ENCODE measurements around the gene KIAA0930. TPM values are rescaled to one million over a fixed set of nuclear protein-coding genes. Genes with fewer than 3 reads are reported as not detected.

KIAA0930 gene
- total and polyA plus RNA-seq, 2 donors (not counting 1 experiment from before 2014, with no cell fraction given) = 27.0 to 46.8 TPM

GRCh38 chr22:45151503-45151902, 89.2 kb downstream of the KIAA0930 start:
- no peak overlapping the region for H2AFZ ChIP-seq (ENCODE audit: insufficient read depth, low read depth, low read length, poor library complexity, severe bottlenecking)
- 14% methylated on average over 5 of the region's 6 CpGs for WGBS (ENCODE audit: insufficient coverage)
- H3K4me2 ChIP-seq (replicated peaks; ENCODE audit: low read depth, low read length, poor library complexity, severe bottlenecking) = no peak overlapping the region
- TF ChIP-seq EZH2 (IDR thresholded peaks at IDR 0.05; ENCODE audit: borderline replicate concordance, insufficient read depth, low read depth, low read length, poor library complexity, severe bottlenecking) = no peak
- TF ChIP-seq, protein P1, sequence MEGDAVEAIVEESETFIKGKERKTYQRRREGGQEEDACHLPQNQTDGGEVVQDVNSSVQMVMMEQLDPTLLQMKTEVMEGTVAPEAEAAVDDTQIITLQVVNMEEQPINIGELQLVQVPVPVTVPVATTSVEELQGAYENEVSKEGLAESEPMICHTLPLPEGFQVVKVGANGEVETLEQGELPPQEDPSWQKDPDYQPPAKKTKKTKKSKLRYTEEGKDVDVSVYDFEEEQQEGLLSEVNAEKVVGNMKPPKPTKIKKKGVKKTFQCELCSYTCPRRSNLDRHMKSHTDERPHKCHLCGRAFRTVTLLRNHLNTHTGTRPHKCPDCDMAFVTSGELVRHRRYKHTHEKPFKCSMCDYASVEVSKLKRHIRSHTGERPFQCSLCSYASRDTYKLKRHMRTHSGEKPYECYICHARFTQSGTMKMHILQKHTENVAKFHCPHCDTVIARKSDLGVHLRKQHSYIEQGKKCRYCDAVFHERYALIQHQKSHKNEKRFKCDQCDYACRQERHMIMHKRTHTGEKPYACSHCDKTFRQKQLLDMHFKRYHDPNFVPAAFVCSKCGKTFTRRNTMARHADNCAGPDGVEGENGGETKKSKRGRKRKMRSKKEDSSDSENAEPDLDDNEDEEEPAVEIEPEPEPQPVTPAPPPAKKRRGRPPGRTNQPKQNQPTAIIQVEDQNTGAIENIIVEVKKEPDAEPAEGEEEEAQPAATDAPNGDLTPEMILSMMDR (IDR thresholded peaks at IDR 0.05) = no peak
- Mint-ChIP-seq H3K27me3 (no peaks in the 10 kb centered on the region), H3K9me3 (ENCODE audit: insufficient read depth) (no peaks in the 10 kb centered on the region), H3K4me3 (no peak overlapping the region), H3K27ac (no peak overlapping the region), H3K4me1 (no peaks in the 10 kb centered on the region)
- ATAC-seq (ENCODE audit: low read depth) = no peak
- no peak overlapping the region for H3K9ac ChIP-seq (ENCODE audit: low read length)
- DNase-seq = no peak
- H4K20me1 ChIP-seq (ENCODE audit: control insufficient read depth, insufficient read depth, low read length, poor library complexity, severe bottlenecking) = no peaks in the 10 kb centered on the region
- H3K4me3 ChIP-seq (ENCODE audit: control extremely low read depth in 1 of 5, extremely low read depth in 1 of 5, insufficient read depth in 1 of 5, low read depth in 2 of 5, low read length in 4 of 5) = no peak overlapping the region
- no peak overlapping the region for H3K27ac ChIP-seq (ENCODE audit: low read length in 2 of 2)
- no peaks in the 10 kb centered on the region for H3K27me3 ChIP-seq (replicated peaks in 1 of 4; ENCODE audit: control extremely low read depth in 1 of 4, control insufficient read depth in 3 of 4, insufficient read depth in 4 of 4, low read length in 3 of 4)
- CTCF ChIA-PET = no interaction called here
- peaks cover 0 to 3% of the 10 kb centered on the region in 2 experiments for H3K36me3 ChIP-seq (replicated peaks in 1 of 2; ENCODE audit: control extremely low read depth in 1 of 2, control insufficient read depth in 1 of 2, extremely low read depth in 1 of 2, insufficient read depth in 2 of 2, low read length in 1 of 2)
- intact Hi-C loops (cut with micrococcal nuclease) = no loop called here
- no peaks in the 10 kb centered on the region for H3K79me2 ChIP-seq (ENCODE audit: control insufficient read depth, insufficient read depth, low read length)
- H3K4me1 ChIP-seq (ENCODE audit: control insufficient read depth in 2 of 2, insufficient read depth in 2 of 2, low read length in 2 of 2) = no peaks in the 10 kb centered on the region
- POLR2A ChIA-PET = no interaction called here
- H3K9me3 ChIP-seq (ENCODE audit: control extremely low read depth in 1 of 3, control insufficient read depth in 2 of 3, insufficient read depth in 1 of 3, low read length in 2 of 3) = no peaks in the 10 kb centered on the region

DNA sequence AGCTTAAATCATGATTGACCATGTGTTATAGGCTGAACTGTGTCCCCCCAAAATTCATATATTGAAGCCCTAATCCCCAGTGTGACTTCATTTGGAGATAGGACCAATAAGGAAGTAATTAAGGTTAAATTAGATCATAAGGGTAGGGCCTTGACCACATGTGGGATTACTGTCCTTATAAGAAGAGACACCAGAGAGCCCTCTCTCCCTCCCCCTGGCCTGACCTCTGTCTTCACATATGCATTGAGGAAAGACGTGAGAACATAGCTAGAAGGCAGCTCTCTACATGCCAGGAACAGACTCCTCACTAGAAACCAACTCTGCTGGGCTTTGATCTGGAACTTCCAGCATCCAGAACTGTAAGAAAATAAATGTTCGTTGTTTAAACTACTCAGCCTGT, 90.6 kb downstream of the KIAA0930 start:
- H3K9ac ChIP-seq (ENCODE audit: low read length) = no peak overlapping the region
- no CpG with 5 or more reads among the region's 2 CpGs for WGBS (ENCODE audit: insufficient coverage)
- CTCF ChIA-PET = no interaction called here

More for the DNA sequence above, 90.6 kb downstream of the KIAA0930 start:
- Histone ChIP-seq H4K20me1 (ENCODE audit: control insufficient read depth, insufficient read depth, low read length, poor library complexity, severe bottlenecking) (no peaks in the 10 kb centered on the region), H3K4me1 (ENCODE audit: control insufficient read depth in 2 of 2, insufficient read depth in 2 of 2, low read length in 2 of 2) (no peaks in the 10 kb centered on the region), H3K4me3 (ENCODE audit: control extremely low read depth in 1 of 5, extremely low read depth in 1 of 5, insufficient read depth in 1 of 5, low read depth in 2 of 5, low read length in 4 of 5) (no peak overlapping the region), H3K27me3 (replicated peaks in 1 of 4; ENCODE audit: control extremely low read depth in 1 of 4, control insufficient read depth in 3 of 4, insufficient read depth in 4 of 4, low read length in 3 of 4) (no peaks in the 10 kb centered on the region), H3K4me2 (replicated peaks; ENCODE audit: low read depth, low read length, poor library complexity, severe bottlenecking) (no peak overlapping the region), H3K36me3 (replicated peaks in 1 of 2; ENCODE audit: control extremely low read depth in 1 of 2, control insufficient read depth in 1 of 2, extremely low read depth in 1 of 2, insufficient read depth in 2 of 2, low read length in 1 of 2) (no peaks in the 10 kb centered on the region), H3K79me2 (ENCODE audit: control insufficient read depth, insufficient read depth, low read length) (no peaks in the 10 kb centered on the region), H2AFZ (ENCODE audit: insufficient read depth, low read depth, low read length, poor library complexity, severe bottlenecking) (no peak overlapping the region), H3K27ac (ENCODE audit: low read length in 2 of 2) (no peak overlapping the region), H3K9me3 (ENCODE audit: control extremely low read depth in 1 of 3, control insufficient read depth in 2 of 3, insufficient read depth in 1 of 3, low read length in 2 of 3) (no peaks in the 10 kb centered on the region)
- intact Hi-C loops (cut with micrococcal nuclease) = no loop called here
- H3K27ac Mint-ChIP-seq = no peak overlapping the region
- no peak for DNase-seq
- no peak for ATAC-seq (ENCODE audit: low read depth)
- no peaks in the 10 kb centered on the region for H3K4me1 Mint-ChIP-seq
- POLR2A ChIA-PET = no interaction called here
- H3K27me3 Mint-ChIP-seq = no peaks in the 10 kb centered on the region
- H3K9me3 Mint-ChIP-seq (ENCODE audit: insufficient read depth) = no peaks in the 10 kb centered on the region
- no peak overlapping the region for H3K4me3 Mint-ChIP-seq
- TF ChIP-seq, protein P1 (IDR thresholded peaks at IDR 0.05) = no peak
- TF ChIP-seq EZH2 (IDR thresholded peaks at IDR 0.05; ENCODE audit: borderline replicate concordance, insufficient read depth, low read depth, low read length, poor library complexity, severe bottlenecking) = no peak

All from B cell (primary cell).